Central memory CD8-positive, alpha-beta T cell (primary cell): Measurements from ENCODE around the gene IGSF21.

Experiments
- ATAC-seq: fragments of 150-1000 bp; cut with Tn5 transposase; replicated peaks from 2 replicates; pipeline ENCODE4 v1.10.0; 2022; ENCODE audit warnings: mild to moderate bottlenecking, moderate FRiP score, moderate number of reproducible peaks; ENCODE audit not compliant: poor library complexity, severe bottlenecking; ENCODE audit errors: extremely low read depth
- DNase-seq, 2 donors: peaks; one replicate each; pipeline ENCODE4 v3.0.0; 2021; ENCODE audit warnings: low spot score in 2 of 2
- H3K27ac Mint-ChIP-seq: one replicate; pipeline ENCODE4 v1.8.0; 2022; ENCODE audit warnings: low read depth, mild to moderate bottlenecking, moderate library complexity, mixed read lengths
- H3K27me3 Mint-ChIP-seq: one replicate; pipeline ENCODE4 v1.8.0; 2022; ENCODE audit warnings: mixed read lengths
- H3K36me3 Mint-ChIP-seq: one replicate; pipeline ENCODE4 v1.8.0; 2022; ENCODE audit warnings: mild to moderate bottlenecking, moderate library complexity, mixed read lengths; ENCODE audit not compliant: insufficient read depth
- H3K4me1 Mint-ChIP-seq: one replicate; pipeline ENCODE4 v1.8.0; 2022; ENCODE audit warnings: mixed read lengths
- H3K4me3 Mint-ChIP-seq: one replicate; pipeline ENCODE4 v1.8.0; 2022; ENCODE audit warnings: mild to moderate bottlenecking, moderate library complexity, mixed read lengths
- H3K9me3 Mint-ChIP-seq: one replicate; pipeline ENCODE4 v1.8.0; 2022; ENCODE audit warnings: mixed read lengths

Gene IGSF21

DNA sequence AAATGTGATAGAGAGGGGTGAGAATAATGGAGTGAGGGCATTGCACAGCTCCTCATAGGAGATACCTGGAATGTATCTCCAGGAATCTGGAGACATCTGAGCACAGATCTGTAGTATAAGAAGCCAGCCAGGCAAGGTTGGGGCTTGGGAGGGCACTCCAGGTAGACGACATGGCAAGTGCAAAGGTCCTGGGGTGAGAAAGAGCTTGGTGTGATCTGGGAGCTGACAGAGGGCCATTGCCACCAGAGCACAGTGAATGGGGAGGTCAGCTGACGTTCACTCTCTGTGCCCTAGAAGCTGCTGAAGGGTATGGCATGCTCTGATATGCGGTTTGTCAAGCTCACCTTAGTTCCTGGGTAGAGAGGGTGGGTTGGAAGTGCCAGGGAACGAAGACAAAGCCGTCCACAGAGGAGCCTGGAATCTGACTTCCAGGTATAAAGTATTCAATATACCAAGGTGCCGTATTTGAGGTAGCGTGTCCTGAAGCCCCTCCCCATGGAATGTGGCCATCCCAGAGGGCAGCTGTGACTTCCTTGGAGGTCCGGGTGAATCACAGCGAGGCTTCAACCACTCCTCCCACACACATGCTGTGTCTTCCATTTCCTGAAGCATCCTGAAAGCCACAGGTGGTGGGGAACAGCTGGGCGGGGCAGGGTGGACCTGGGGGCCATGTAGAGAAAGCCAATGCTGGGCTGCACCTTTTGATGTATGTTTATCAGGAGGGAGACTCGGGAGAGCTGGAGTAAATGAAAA lies 190.5 kb downstream of the IGSF21 start:
- Mint-ChIP-seq H3K27ac (no peak overlapping the region), H3K27me3 (peaks cover 74% of the 10 kb centered on the region), H3K9me3 (no peaks in the 10 kb centered on the region), H3K4me1 (no peaks in the 10 kb centered on the region), H3K36me3 (no peaks in the 10 kb centered on the region), H3K4me3 (no peak overlapping the region)
- DNase-seq (no peak), ATAC-seq (no peak)

DNA sequence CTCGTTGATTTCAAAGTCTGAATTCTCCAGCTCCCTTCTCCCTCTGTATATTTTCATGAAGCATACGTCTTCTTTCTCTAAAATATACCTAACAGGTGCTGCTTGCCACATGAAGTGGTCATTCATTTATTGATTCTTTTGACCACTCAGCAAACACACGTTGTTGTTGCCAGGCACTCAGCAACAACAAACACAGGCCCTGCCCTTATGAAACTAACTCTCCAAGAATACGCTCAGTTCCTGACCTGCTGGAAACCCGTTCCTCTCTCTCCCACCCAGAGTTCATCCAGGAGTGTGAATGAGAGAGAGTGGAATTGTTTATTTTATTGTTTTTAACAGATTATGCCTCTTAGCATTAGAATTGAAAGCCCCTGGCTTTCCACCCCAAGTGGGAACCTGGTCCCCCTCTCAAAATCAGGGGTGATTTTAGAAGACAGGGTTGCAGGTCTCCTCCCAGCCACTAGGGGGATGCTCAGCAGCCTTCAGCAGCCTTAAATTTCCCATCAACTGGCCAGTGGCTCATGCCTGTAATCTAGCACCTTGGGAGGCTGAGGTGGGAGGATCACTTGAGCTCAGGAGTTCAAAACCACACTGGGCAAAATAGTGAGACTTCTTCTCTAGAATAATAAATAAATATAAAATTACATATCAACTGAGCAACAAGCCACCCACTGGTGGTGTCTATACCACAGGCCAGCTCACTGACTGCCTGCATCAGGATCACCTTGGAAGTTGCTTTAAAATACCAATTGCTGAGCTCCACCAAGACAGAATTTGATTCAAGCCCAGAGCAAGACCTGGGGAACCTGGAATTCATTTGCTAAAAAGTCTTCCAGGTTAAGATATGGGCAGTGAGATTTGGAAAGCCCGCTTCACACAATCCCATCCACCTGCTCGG lies 192.1 kb downstream of the IGSF21 start:
- Mint-ChIP-seq H3K36me3 (no peaks in the 10 kb centered on the region), H3K9me3 (no peaks in the 10 kb centered on the region), H3K27me3 (peaks cover 63% of the 10 kb centered on the region), H3K27ac (no peak overlapping the region), H3K4me1 (no peaks in the 10 kb centered on the region), H3K4me3 (no peak overlapping the region)
- no peak for ATAC-seq
- DNase-seq: no peak

DNA sequence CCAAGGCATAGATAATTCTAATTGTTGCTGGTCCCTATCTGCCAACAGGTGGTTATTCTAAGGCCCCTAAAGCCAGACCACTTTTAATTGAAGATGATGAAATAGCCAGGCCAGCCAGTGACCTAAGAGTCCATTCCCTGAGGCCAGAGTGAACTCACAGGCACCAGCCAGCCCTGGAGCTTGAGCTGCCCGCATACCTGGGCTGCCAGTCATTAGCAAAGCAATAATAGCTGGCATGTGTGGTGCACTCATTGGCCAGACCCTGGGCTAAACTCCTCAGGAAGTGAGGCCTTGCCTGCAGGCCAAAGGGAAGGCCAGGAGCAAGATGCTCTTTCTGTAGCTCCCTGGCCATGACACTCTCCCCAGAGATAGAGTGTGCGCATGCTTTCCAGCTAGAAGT lies 192.8 kb downstream of the IGSF21 start:
- no peak overlapping the region for H3K4me3 Mint-ChIP-seq
- H3K9me3 Mint-ChIP-seq: no peaks in the 10 kb centered on the region
- no peaks in the 10 kb centered on the region for H3K4me1 Mint-ChIP-seq
- H3K36me3 Mint-ChIP-seq: no peaks in the 10 kb centered on the region
- H3K27ac Mint-ChIP-seq: no peak overlapping the region
- peaks cover 56% of the 10 kb centered on the region for H3K27me3 Mint-ChIP-seq
- no peak for ATAC-seq
- no peak for DNase-seq

DNA sequence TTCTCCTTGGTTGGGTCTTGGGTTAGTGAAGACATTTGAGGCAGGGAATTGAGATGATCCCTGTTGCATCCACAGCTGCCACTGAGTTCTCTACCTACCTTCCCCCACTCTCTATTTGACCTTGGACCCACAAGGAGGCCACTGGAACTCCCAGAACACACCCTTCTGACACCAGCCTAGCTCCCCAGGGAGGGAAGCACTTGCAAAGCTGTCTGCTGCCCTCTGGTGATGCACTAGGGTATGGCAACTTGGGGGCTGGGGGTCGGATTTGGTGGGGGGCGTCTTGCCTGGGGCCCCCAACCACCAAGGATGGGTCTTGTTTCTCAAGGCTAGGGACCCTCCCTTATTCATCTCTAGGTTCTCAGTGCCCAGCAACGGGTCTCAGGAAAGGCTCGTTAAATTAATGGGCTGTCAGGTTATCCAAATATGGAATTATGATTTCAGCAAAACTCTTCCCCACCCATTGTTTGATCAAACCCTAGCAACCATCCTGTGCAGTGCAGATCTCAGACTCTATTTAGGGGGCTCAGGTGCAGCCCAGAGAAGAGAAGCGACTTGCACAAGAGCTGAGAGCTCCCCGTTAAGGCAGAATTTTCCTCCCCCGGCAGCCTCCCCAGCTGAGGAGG lies 195.3 kb downstream of the IGSF21 start:
- ATAC-seq: no peak
- no peaks in the 10 kb centered on the region for H3K36me3 Mint-ChIP-seq
- no peaks in the 10 kb centered on the region for H3K9me3 Mint-ChIP-seq
- no peaks in the 10 kb centered on the region for H3K4me1 Mint-ChIP-seq
- no peak overlapping the region for H3K4me3 Mint-ChIP-seq
- DNase-seq: no peak
- H3K27ac Mint-ChIP-seq: no peak overlapping the region
- peaks cover 31% of the 10 kb centered on the region for H3K27me3 Mint-ChIP-seq

DNA sequence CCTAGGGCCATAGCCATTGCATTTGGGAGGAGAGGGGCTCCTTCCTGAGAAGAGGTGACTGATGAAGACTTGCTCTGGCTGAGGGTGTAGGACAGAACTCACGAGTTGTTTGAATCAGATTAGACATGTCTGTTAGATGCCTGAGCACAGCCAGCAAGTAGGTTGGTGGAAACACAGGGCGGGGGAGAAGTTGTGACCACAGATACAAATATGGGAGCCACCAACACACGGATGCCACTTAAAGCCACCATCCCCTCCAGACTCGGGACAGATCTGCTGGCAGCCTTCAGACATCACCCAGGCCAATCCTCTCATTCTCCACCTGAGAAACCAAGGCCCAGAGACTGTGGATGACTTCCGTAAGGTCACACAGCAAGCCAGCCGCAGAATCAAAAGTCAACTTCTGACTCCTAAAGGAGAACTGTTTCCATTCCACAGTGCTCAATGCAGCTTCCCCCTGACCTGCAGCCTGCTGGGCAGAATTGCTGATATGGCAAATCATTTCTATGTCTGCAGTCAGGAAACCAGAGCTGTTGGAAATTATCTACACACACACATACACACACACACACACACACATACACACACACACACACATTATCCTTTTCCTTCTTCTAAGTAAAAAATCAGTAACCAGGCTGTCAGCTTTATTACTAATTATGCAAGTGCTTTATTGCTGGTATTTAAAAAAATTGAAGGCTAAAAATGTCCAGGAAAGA lies 196.7 kb downstream of the IGSF21 start:
- ATAC-seq (no peak), DNase-seq (no peak)
- no peaks in the 10 kb centered on the region for H3K9me3 Mint-ChIP-seq
- H3K4me3 Mint-ChIP-seq: no peak overlapping the region
- no peaks in the 10 kb centered on the region for H3K4me1 Mint-ChIP-seq
- H3K27me3 Mint-ChIP-seq: peaks cover 17% of the 10 kb centered on the region
- H3K36me3 Mint-ChIP-seq: no peaks in the 10 kb centered on the region
- H3K27ac Mint-ChIP-seq: no peak overlapping the region

DNA sequence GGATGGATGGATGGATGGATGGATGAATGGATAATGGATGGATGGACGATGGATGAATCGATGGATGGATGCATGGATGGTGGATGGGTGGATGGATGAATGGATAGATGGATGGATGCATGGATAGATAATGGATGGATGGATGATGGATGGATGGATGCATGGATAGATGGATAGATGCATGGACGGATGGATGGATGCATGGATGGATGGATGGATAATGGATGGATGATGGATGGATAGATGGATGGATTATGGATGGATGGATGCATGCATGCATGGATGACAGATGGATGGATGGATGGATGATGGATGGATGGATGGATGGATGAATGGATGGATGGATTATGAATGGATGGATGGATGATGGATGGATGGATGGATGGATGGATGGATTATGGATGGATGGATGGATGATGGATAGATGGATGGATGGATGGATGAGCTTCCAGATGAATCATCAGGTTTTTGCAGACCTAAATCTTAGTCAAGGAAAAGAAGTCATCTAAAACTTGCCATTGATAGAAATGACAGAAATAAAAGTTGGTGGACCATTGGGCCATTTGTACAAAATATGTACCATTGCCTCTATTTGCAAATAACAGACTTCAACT lies 197.7 kb downstream of the IGSF21 start:
- Mint-ChIP-seq H3K4me1 (no peaks in the 10 kb centered on the region), H3K4me3 (no peak overlapping the region), H3K9me3 (no peaks in the 10 kb centered on the region), H3K36me3 (no peaks in the 10 kb centered on the region), H3K27ac (no peak overlapping the region), H3K27me3 (peaks cover 12% of the 10 kb centered on the region)
- DNase-seq (no peak), ATAC-seq (no peak)

DNA sequence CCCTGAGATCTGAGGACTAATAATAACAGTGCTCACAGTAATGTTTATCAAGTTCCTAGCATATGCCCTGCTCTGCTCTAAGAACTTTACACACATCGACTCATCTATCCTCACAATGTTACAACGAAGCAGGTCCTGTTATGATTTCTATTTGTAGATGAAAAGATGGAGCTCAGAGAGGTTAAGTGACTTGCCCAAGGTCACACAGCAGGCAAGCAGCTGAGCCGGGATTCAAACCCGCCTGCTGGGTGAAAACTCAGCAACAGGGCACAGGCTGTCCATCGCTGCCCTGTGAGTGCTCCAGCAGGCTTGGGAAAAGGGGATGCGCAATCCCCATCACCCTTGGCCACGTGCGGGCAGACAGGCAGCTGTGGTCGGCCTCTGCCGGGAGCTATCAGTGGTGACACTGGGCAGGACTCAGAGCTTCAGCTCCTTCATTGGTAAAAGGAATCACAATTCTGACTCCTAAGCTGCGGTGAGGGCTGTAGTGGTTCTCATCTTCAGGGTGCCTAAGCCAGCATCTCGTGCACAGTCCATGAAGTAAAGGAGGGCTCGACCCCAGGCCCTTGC lies 199.8 kb downstream of the IGSF21 start:
- H3K9me3 Mint-ChIP-seq: peaks cover 5% of the 10 kb centered on the region
- ATAC-seq (no peak), DNase-seq (no peak)
- peaks cover 26% of the 10 kb centered on the region for H3K27me3 Mint-ChIP-seq
- H3K4me3 Mint-ChIP-seq: no peak overlapping the region
- no peaks in the 10 kb centered on the region for H3K4me1 Mint-ChIP-seq
- H3K27ac Mint-ChIP-seq: no peak overlapping the region
- no peaks in the 10 kb centered on the region for H3K36me3 Mint-ChIP-seq

DNA sequence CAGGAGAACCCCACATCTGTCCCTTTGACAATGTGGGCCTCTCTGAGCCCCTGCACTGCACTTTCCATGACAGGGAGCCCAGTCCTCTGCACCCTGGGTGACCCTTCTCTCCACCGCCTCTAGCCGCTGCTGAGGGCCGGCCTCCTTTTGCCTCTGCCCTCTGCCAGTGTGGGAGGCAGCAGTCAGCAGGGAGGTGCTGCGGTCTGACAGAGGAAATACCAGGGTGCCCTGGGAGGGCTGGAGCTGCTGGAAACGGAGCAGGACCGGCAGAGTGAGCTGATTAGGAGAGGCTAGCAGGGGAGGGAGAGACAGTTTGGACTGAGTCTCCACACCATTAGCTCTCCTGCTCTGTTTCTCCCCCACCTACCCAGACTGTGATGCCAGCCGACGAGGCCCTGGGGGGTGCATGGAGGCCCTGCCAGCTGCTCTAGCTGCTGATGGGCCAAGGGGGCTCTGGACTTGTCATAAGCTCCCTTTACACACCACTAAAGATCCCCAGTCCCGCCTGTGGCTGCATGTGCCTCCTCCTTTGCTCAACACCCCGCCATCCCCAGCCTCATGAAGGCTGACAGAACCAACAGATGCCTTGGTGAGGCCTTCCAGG lies 202.1 kb downstream of the IGSF21 start:
- DNase-seq (no peak), ATAC-seq (no peak)
- Mint-ChIP-seq H3K4me1 (no peaks in the 10 kb centered on the region), H3K27ac (no peak overlapping the region), H3K27me3 (peaks cover 22% of the 10 kb centered on the region), H3K4me3 (no peak overlapping the region), H3K9me3 (peaks cover 5% of the 10 kb centered on the region), H3K36me3 (no peaks in the 10 kb centered on the region)

DNA sequence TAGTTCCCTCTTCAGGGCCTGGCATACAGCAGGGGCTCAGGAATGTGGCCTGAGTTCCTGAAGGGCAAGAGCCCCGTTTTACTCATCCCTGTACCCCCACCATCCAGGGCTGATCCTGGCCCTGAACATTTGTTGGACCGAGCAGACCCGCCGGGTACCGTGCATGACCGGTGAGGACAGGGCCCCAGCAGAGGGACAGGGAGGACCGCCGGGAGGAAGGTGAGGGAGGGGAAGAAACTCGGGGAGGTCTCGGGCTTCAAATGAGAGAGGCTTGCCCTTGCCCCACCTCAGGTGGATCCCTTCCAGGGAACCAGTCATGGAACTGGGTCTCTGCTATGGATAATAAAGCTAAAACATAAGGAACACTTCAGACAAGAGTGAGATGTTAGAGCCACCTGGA lies 205.4 kb downstream of the IGSF21 start:
- Mint-ChIP-seq H3K27me3 (peaks cover 22% of the 10 kb centered on the region), H3K4me1 (no peaks in the 10 kb centered on the region), H3K36me3 (no peaks in the 10 kb centered on the region), H3K27ac (no peak overlapping the region), H3K4me3 (no peak overlapping the region), H3K9me3 (peaks cover 5% of the 10 kb centered on the region)
- ATAC-seq (no peak), DNase-seq (no peak)

DNA sequence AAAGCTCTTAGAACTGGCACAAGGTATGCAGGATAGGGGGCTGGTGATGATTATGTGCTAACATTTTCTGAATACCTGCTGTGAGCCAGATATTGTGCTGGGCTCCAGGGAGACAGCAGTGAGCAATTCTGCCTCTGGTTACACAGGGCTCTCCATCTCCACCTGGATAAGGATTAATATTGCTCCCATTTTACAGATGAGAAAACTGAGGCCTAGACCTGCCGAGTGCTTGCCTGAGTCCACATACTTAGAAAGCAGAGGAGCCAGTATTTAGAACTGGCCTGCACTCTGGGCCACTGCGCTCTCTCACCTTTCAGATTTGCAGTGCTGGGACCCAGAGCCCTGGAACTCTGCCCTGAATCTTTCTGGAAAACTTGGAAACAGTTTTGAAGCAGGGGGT lies 205.9 kb downstream of the IGSF21 start:
- ATAC-seq: no peak
- DNase-seq: no peak
- Mint-ChIP-seq H3K36me3 (no peaks in the 10 kb centered on the region), H3K27ac (no peak overlapping the region), H3K27me3 (peaks cover 27% of the 10 kb centered on the region), H3K9me3 (peaks cover 5% of the 10 kb centered on the region), H3K4me1 (no peaks in the 10 kb centered on the region), H3K4me3 (no peak overlapping the region)

DNA sequence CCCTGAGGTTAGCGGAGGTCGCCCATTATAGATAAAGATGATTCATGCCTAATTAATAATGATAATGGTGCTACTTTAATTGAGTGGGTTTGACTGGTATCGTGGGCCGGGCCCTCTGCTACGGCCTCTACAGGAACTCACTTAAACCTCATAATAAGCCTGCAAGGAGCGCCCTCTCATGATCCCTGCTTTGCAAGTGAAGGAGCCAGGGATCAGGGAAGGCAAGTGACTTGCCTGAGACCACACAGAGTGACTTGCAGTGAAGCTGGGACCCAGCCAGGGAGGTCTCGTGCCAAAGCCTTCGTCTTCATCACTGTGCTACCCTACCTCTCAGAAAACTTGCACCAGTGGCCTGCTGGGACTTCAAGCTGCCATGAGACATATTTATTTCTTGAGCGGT lies 206.8 kb downstream of the IGSF21 start:
- Mint-ChIP-seq H3K27me3 (peaks cover 35% of the 10 kb centered on the region), H3K4me3 (no peak overlapping the region), H3K9me3 (peaks cover 11% of the 10 kb centered on the region), H3K36me3 (no peaks in the 10 kb centered on the region), H3K4me1 (no peaks in the 10 kb centered on the region), H3K27ac (no peak overlapping the region)
- DNase-seq (no peak), ATAC-seq (no peak)
